Mesenchymal stem cell (in vitro differentiated cells and primary cell): ENCODE results near the gene HNF1A.

Experiments used
- DNase-seq: peaks from one replicate; pipeline ENCODE4 v3.0.0-alpha.2; 2013
- H2AFZ ChIP-seq: one replicate; pipeline ENCODE4 v1.6.1; 2013; ENCODE audit warnings: low read depth, mild to moderate bottlenecking, control low read depth, inconsistent platforms, low read length, moderate library complexity
- H2AK5ac ChIP-seq: 2 replicates; pipeline ENCODE4 v1.6.1; 2013; ENCODE audit warnings: low read length, moderate library complexity, mild to moderate bottlenecking, inconsistent platforms; ENCODE audit not compliant: severe bottlenecking
- H2BK120ac ChIP-seq: one replicate; pipeline ENCODE4 v1.6.1; 2013; ENCODE audit warnings: low read depth, mild to moderate bottlenecking, inconsistent platforms, low read length, moderate library complexity
- H2BK12ac ChIP-seq, 2 experiments: one replicate each; pipeline ENCODE4 v1.6.1; 2013; ENCODE audit warnings: inconsistent platforms in 2 of 2, low read length in 2 of 2, mild to moderate bottlenecking in 2 of 2, moderate library complexity in 2 of 2, control low read depth in 1 of 2
- H2BK15ac ChIP-seq: one replicate; pipeline ENCODE4 v1.6.1; 2013; ENCODE audit warnings: mild to moderate bottlenecking, low read depth, inconsistent platforms; ENCODE audit not compliant: poor library complexity, severe bottlenecking
- H2BK5ac ChIP-seq: 2 replicates; pipeline ENCODE4 v1.6.1; 2013; ENCODE audit warnings: low read depth, mild to moderate bottlenecking, low read length, control low read depth, inconsistent platforms; ENCODE audit not compliant: poor library complexity, severe bottlenecking
- H3K14ac ChIP-seq, 2 experiments: one replicate each; pipeline ENCODE4 v1.6.1; 2013; ENCODE audit warnings: inconsistent platforms in 2 of 2, low read length in 2 of 2, control low read depth in 1 of 2, mild to moderate bottlenecking in 1 of 2, moderate library complexity in 1 of 2
- H3K18ac ChIP-seq, 2 experiments: one replicate each; pipeline ENCODE4 v1.6.1; 2013; ENCODE audit warnings: inconsistent platforms in 2 of 2, low read length in 2 of 2, control low read depth in 1 of 2, low read depth in 1 of 2, mild to moderate bottlenecking in 1 of 2
- H3K23ac ChIP-seq, 2 experiments: one replicate each; pipeline ENCODE4 v1.6.1; 2013; ENCODE audit warnings: inconsistent platforms in 2 of 2, low read length in 2 of 2, mild to moderate bottlenecking in 2 of 2, moderate library complexity in 2 of 2, control low read depth in 1 of 2
- H3K27ac ChIP-seq: 2 replicates; pipeline ENCODE4 v1.5.1; 2013; ENCODE audit warnings: mild to moderate bottlenecking, moderate library complexity, low read length, control low read depth, inconsistent platforms; ENCODE audit not compliant: poor library complexity, severe bottlenecking
- H3K27me3 ChIP-seq, 2 experiments: 2 replicates each; pipeline versions ENCODE4 v1.6.1 to v1.7.0; 2013; ENCODE audit warnings: low read length in 2 of 2, mild to moderate bottlenecking in 2 of 2, moderate library complexity in 2 of 2, control low read depth in 1 of 2, inconsistent platforms in 1 of 2; ENCODE audit not compliant: control insufficient read depth in 1 of 2, insufficient read depth in 1 of 2
- H3K36me3 ChIP-seq, 2 experiments: 2 replicates each; pipeline versions ENCODE4 v1.6.1 to v1.7.0; 2013; ENCODE audit warnings: low read length in 2 of 2, control low read depth in 1 of 2, inconsistent platforms in 1 of 2, low read depth in 1 of 2, mild to moderate bottlenecking in 1 of 2; ENCODE audit not compliant: insufficient read depth in 2 of 2, control insufficient read depth in 1 of 2
- H3K4ac ChIP-seq, 2 experiments: one replicate each; pipeline ENCODE4 v1.6.1; 2013; ENCODE audit warnings: inconsistent platforms in 2 of 2, low read length in 2 of 2, mild to moderate bottlenecking in 2 of 2, moderate library complexity in 2 of 2, control low read depth in 1 of 2, low read depth in 1 of 2
- H3K4me1 ChIP-seq: 2 replicates; pipeline ENCODE4 v1.6.1; 2013; ENCODE audit warnings: low read depth, low read length, control low read depth; ENCODE audit not compliant: control insufficient read depth, insufficient read depth
- H3K4me2 ChIP-seq: 2 replicates; pipeline ENCODE4 v1.6.1; 2013; ENCODE audit warnings: low read length, mild to moderate bottlenecking, inconsistent platforms; ENCODE audit not compliant: poor library complexity, severe bottlenecking
- H3K4me3 ChIP-seq, 2 experiments: 2 replicates each; pipeline versions ENCODE4 v1.5.1 to v1.7.0; 2013; ENCODE audit warnings: low read length in 2 of 2, mild to moderate bottlenecking in 2 of 2, control low read depth in 1 of 2, low read depth in 1 of 2; ENCODE audit not compliant: insufficient read depth in 1 of 2
- H3K79me1 ChIP-seq: replicated peaks from 2 replicates; pipeline ENCODE4 v1.6.1; 2013; ENCODE audit warnings: mild to moderate bottlenecking, control low read depth, low read length, inconsistent platforms; ENCODE audit not compliant: poor library complexity, severe bottlenecking
- H3K9ac ChIP-seq: 2 replicates; pipeline ENCODE4 v1.7.0; 2013; ENCODE audit warnings: mild to moderate bottlenecking, low read length, moderate library complexity
- H3K9me3 ChIP-seq: 2 replicates; pipeline ENCODE4 v1.7.0; 2013; ENCODE audit warnings: mild to moderate bottlenecking, low read length; ENCODE audit not compliant: control insufficient read depth
- H4K8ac ChIP-seq: one replicate; pipeline ENCODE4 v1.6.1; 2013; ENCODE audit warnings: inconsistent platforms, mild to moderate bottlenecking, low read length, moderate library complexity
- H4K91ac ChIP-seq: one replicate; pipeline ENCODE4 v1.6.1; 2013; ENCODE audit warnings: mild to moderate bottlenecking, low read length, inconsistent platforms
- WGBS: methylation state at CpG from one replicate; pipeline ENCODE4 v1.1.7; 2013; ENCODE audit warnings: mixed read lengths; 5-methylcytosine and 5-hydroxymethylcytosine counted together

HNF1A gene

DNA sequence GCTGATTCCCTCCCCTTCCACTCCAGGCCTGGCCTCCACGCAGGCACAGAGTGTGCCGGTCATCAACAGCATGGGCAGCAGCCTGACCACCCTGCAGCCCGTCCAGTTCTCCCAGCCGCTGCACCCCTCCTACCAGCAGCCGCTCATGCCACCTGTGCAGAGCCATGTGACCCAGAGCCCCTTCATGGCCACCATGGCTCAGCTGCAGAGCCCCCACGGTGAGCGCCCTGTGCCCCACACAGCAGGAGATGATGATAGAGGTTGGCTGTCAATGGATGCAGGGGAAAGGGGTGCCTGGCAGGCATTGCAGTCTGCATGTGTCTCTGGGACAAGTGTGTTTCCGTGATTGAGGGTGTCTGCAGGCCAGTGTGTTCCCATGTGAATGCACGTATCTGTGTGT, 19.1 kb downstream of the HNF1A start:
- no peak overlapping the region for H3K14ac ChIP-seq
- no peak overlapping the region for H2BK12ac ChIP-seq
- no peak overlapping the region for H2BK15ac ChIP-seq
- peaks cover 4% of the 10 kb centered on the region for H3K4me1 ChIP-seq
- DNase-seq, result no peak
- H2BK120ac ChIP-seq, result no peak overlapping the region
- H3K36me3 ChIP-seq, result peaks cover 7 to 18% of the 10 kb centered on the region in 2 experiments
- H3K23ac ChIP-seq, result no peak overlapping the region
- no peak overlapping the region for H3K18ac ChIP-seq
- H3K27ac ChIP-seq, result no peak overlapping the region
- H4K8ac ChIP-seq, result no peak overlapping the region
- no peaks in the 10 kb centered on the region for H3K9me3 ChIP-seq
- H3K9ac ChIP-seq, result no peak overlapping the region
- H2BK5ac ChIP-seq, result no peak overlapping the region
- peaks cover 32 to 63% of the 10 kb centered on the region in 2 experiments for H3K27me3 ChIP-seq
- WGBS, result 91% methylated on average over 9 of the region's 9 CpGs
- no peak overlapping the region for H3K4ac ChIP-seq
- H4K91ac ChIP-seq, result no peak overlapping the region
- H3K4me2 ChIP-seq, result no peak overlapping the region
- no peak overlapping the region for H2AFZ ChIP-seq
- H3K4me3 ChIP-seq, result no peak overlapping the region
- H3K79me1 ChIP-seq, result peaks cover 2% of the 10 kb centered on the region
- H2AK5ac ChIP-seq, result no peak overlapping the region

DNA sequence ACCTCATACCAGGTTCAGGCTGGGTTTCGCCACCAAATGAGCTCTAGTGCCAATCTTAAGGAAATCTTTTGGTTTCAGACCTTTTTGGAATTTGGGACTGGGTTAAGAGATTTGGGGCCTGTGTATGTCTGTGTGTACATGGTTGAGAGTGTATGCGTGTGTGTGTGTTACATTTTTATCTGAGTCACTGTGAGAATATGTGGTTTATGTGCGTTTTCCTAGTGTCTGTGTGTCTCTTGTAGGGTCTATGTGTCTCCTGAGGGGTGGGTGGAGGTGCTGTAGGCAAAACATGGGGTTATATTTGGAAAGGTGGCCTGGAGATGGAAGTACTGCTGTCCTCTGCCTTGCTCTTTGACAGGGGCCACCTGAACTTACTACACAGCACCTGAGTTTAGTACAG, 20.1 kb downstream of the HNF1A start:
- H3K14ac ChIP-seq, result no peak overlapping the region
- peaks cover 14 to 26% of the 10 kb centered on the region in 2 experiments for H3K36me3 ChIP-seq
- H3K27me3 ChIP-seq, result peaks cover 23 to 53% of the 10 kb centered on the region in 2 experiments
- no peak overlapping the region for H3K9ac ChIP-seq
- H2BK5ac ChIP-seq, result no peak overlapping the region
- H3K9me3 ChIP-seq, result no peaks in the 10 kb centered on the region
- H3K27ac ChIP-seq, result no peak overlapping the region
- peaks cover 2% of the 10 kb centered on the region for H3K79me1 ChIP-seq
- H4K91ac ChIP-seq, result no peak overlapping the region
- no peak overlapping the region for H3K4ac ChIP-seq
- H3K4me3 ChIP-seq, result no peak overlapping the region
- no peak overlapping the region for H3K23ac ChIP-seq
- H2BK120ac ChIP-seq, result no peak overlapping the region
- no peak for DNase-seq
- H3K4me2 ChIP-seq, result no peak overlapping the region
- H2AK5ac ChIP-seq, result no peak overlapping the region
- H3K18ac ChIP-seq, result no peak overlapping the region
- no peak overlapping the region for H2BK15ac ChIP-seq
- H2BK12ac ChIP-seq, result no peak overlapping the region
- no peak overlapping the region for H2AFZ ChIP-seq
- WGBS, result 81% methylated on average over 3 of the region's 3 CpGs
- H4K8ac ChIP-seq, result no peak overlapping the region
- peaks cover 4% of the 10 kb centered on the region for H3K4me1 ChIP-seq

DNA sequence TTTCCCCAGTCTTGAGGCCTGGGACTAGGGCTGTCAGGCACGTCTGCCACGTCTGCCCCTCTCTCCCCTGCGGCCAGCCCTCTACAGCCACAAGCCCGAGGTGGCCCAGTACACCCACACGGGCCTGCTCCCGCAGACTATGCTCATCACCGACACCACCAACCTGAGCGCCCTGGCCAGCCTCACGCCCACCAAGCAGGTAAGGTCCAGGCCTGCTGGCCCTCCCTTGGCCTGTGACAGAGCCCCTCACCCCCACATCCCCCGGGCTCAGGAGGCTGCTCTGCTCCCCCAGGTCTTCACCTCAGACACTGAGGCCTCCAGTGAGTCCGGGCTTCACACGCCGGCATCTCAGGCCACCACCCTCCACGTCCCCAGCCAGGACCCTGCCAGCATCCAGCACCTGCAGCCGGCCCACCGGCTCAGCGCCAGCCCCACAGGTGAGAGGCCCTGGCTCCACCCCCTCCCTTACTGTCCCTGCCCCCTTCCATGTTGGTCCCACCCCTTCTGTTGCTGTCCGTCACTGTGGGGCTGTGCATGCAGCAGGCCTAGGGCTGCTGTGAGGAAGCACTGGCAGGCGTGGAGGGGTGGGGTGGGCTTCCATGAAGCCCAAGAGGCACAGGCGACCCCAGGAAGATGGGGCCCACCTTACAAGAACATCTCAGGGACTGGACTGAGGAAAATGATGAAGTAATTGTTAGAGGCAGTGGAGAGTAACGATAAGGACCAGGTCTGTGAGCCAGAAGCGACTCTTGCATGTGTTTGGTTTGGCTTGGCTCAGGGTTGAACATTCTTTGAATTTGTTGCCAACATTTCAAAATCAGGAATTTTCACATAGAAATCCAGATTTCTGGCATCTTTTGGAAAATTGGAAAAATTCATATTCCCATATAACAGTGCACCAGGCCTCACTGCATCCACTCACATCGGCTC, 21.1 kb downstream of the HNF1A start:
- H2BK5ac ChIP-seq, result no peak overlapping the region
- H2AK5ac ChIP-seq, result no peak overlapping the region
- H3K9me3 ChIP-seq, result no peaks in the 10 kb centered on the region
- no peak overlapping the region for H4K91ac ChIP-seq
- H3K9ac ChIP-seq, result no peak overlapping the region
- no peak overlapping the region for H4K8ac ChIP-seq
- H3K79me1 ChIP-seq, result peaks cover 2% of the 10 kb centered on the region
- H3K18ac ChIP-seq, result no peak overlapping the region
- H3K4me1 ChIP-seq, result peaks cover 4% of the 10 kb centered on the region
- no peak overlapping the region for H3K14ac ChIP-seq
- no peak overlapping the region for H3K4me3 ChIP-seq
- no peak overlapping the region for H2AFZ ChIP-seq
- no peak overlapping the region for H3K4me2 ChIP-seq
- DNase-seq, result no peak
- H2BK15ac ChIP-seq, result no peak overlapping the region
- peaks cover 13 to 46% of the 10 kb centered on the region in 2 experiments for H3K27me3 ChIP-seq
- no peak overlapping the region for H2BK12ac ChIP-seq
- peaks cover 24 to 36% of the 10 kb centered on the region in 2 experiments for H3K36me3 ChIP-seq
- H2BK120ac ChIP-seq, result no peak overlapping the region
- H3K27ac ChIP-seq, result no peak overlapping the region
- no peak overlapping the region for H3K23ac ChIP-seq
- 68% methylated on average over 23 of the region's 23 CpGs for WGBS
- H3K4ac ChIP-seq, result no peak overlapping the region

DNA sequence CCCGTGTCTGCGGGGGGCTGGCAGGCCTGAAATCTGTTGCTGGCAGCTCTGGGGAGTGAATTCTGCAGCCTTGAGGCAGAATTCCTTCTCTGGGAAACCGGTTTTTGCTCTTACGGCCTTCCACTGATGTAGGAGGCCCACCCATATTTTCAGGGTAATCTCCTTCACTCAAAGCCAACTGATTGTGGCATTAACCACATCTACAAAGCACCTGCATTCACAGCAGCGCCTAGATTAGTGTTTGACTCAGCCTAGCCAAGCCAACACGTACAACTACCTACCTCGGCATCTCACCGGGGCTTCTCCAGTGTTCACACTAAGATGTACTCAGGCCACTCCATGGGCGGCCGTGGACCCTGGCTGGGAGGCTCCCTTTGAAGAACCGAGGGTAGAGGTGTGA, 22.2 kb downstream of the HNF1A start:
- H4K91ac ChIP-seq, result no peak overlapping the region
- no peak overlapping the region for H2BK12ac ChIP-seq
- H2AK5ac ChIP-seq, result no peak overlapping the region
- H3K4ac ChIP-seq, result no peak overlapping the region
- no peak overlapping the region for H3K14ac ChIP-seq
- H3K9ac ChIP-seq, result no peak overlapping the region
- H3K27me3 ChIP-seq, result peaks cover 3 to 35% of the 10 kb centered on the region in 2 experiments
- H3K4me2 ChIP-seq, result no peak overlapping the region
- no peak overlapping the region for H3K27ac ChIP-seq
- no peak overlapping the region for H3K4me3 ChIP-seq
- no peak overlapping the region for H3K18ac ChIP-seq
- WGBS, result 96% methylated on average over 11 of the region's 11 CpGs
- no peak for DNase-seq
- H3K9me3 ChIP-seq, result no peaks in the 10 kb centered on the region
- H4K8ac ChIP-seq, result no peak overlapping the region
- H2AFZ ChIP-seq, result no peak overlapping the region
- H2BK5ac ChIP-seq, result no peak overlapping the region
- H3K36me3 ChIP-seq, result peaks cover 30 to 44% of the 10 kb centered on the region in 2 experiments
- H2BK15ac ChIP-seq, result no peak overlapping the region
- H3K23ac ChIP-seq, result no peak overlapping the region
- H3K79me1 ChIP-seq, result peaks cover 2% of the 10 kb centered on the region
- H3K4me1 ChIP-seq, result peaks cover 4% of the 10 kb centered on the region
- H2BK120ac ChIP-seq, result no peak overlapping the region
